CD4-positive, CD25-positive, alpha-beta regulatory T cell (primary cell): ENCODE results near the gene WDR3. TPM values are rescaled to one million over a fixed set of nuclear protein-coding genes. Genes with fewer than 3 reads are reported as not detected.

Source experiments
- ATAC-seq, 2 donors: fragments of 150-1000 bp; cut with Tn5 transposase; one replicate each; pipeline ENCODE4 v1.10.0; 2021; ENCODE audit warnings: low read depth in 2 of 2, moderate number of reproducible peaks in 2 of 2, moderate library complexity in 1 of 2
- DNase-seq, 3 donors: peaks; one replicate each; pipeline versions ENCODE4 v3.0.0 to v3.0.0-alpha.2; 2012 to 2022; ENCODE audit warnings: mixed read lengths in 1 of 3
- H3K27ac ChIP-seq: one replicate; pipeline ENCODE4 v1.7.0; 2013; ENCODE audit warnings: mild to moderate bottlenecking, low read length; ENCODE audit not compliant: insufficient read depth, poor library complexity, severe bottlenecking
- H3K27me3 ChIP-seq: one replicate; pipeline ENCODE4 v1.7.0; 2013; ENCODE audit warnings: low read length; ENCODE audit not compliant: control insufficient read depth, insufficient read depth
- H3K36me3 ChIP-seq: one replicate; pipeline ENCODE4 v1.7.0; 2013; ENCODE audit warnings: mild to moderate bottlenecking, low read length, moderate library complexity; ENCODE audit not compliant: control insufficient read depth, insufficient read depth
- H3K4me1 ChIP-seq: 2 replicates; pipeline ENCODE4 v1.7.0; 2013; ENCODE audit warnings: mild to moderate bottlenecking, low read length; ENCODE audit not compliant: insufficient read depth, control insufficient read depth, poor library complexity, severe bottlenecking
- H3K4me3 ChIP-seq: one replicate; pipeline ENCODE4 v1.7.0; 2013; ENCODE audit warnings: low read depth, mild to moderate bottlenecking, low read length, moderate library complexity
- H3K9me3 ChIP-seq, 2 experiments: 1 replicate in 1 of 2; 2 replicates in 1 of 2; pipeline ENCODE4 v1.7.0; 2013; ENCODE audit warnings: low read length in 2 of 2, mild to moderate bottlenecking in 1 of 2, moderate library complexity in 1 of 2; ENCODE audit not compliant: control insufficient read depth in 2 of 2
- H3K27ac Mint-ChIP-seq, 3 donors: one replicate each; pipeline ENCODE4 v1.8.0; 2020 to 2022; ENCODE audit warnings: mild to moderate bottlenecking in 3 of 3, mixed read lengths in 3 of 3, moderate library complexity in 2 of 3
- H3K27me3 Mint-ChIP-seq: one replicate; pipeline ENCODE4 v1.8.0; 2022; ENCODE audit warnings: mild to moderate bottlenecking, mixed read lengths
- H3K36me3 Mint-ChIP-seq: one replicate; pipeline ENCODE4 v1.8.0; 2020; ENCODE audit warnings: mixed read lengths
- H3K4me1 Mint-ChIP-seq, 4 donors: one replicate each; pipeline ENCODE4 v1.8.0; 2020 to 2022; ENCODE audit warnings: mixed read lengths in 4 of 4, mild to moderate bottlenecking in 1 of 4
- H3K4me3 Mint-ChIP-seq, 4 donors: one replicate each; pipeline ENCODE4 v1.8.0; 2020 to 2022; ENCODE audit warnings: mild to moderate bottlenecking in 4 of 4, mixed read lengths in 4 of 4, moderate library complexity in 3 of 4
- H3K9me3 Mint-ChIP-seq, 7 donors: one replicate each; pipeline ENCODE4 v1.8.0; 2020 to 2022; ENCODE audit warnings: mixed read lengths in 7 of 7, mild to moderate bottlenecking in 3 of 7, moderate library complexity in 2 of 7
- polyA plus RNA-seq, 4 donors: library from polyadenylated mRNA; unstranded; fragments of 300-500 nt; fragmentation: Illumina TruSeq; gene quantifications; one replicate each; pipeline ENCODE4 v1.2.3, GENCODE V29; 2021
- total RNA-seq: library from RNA; stranded (reverse); gene quantifications from one replicate; pipeline ENCODE4 v1.2.3, GENCODE V29; 2022

The WDR3 gene
- total and polyA plus RNA-seq, 5 donors from 2014 or later = 11.4 to 41.9 (median 15.8) TPM

DNA sequence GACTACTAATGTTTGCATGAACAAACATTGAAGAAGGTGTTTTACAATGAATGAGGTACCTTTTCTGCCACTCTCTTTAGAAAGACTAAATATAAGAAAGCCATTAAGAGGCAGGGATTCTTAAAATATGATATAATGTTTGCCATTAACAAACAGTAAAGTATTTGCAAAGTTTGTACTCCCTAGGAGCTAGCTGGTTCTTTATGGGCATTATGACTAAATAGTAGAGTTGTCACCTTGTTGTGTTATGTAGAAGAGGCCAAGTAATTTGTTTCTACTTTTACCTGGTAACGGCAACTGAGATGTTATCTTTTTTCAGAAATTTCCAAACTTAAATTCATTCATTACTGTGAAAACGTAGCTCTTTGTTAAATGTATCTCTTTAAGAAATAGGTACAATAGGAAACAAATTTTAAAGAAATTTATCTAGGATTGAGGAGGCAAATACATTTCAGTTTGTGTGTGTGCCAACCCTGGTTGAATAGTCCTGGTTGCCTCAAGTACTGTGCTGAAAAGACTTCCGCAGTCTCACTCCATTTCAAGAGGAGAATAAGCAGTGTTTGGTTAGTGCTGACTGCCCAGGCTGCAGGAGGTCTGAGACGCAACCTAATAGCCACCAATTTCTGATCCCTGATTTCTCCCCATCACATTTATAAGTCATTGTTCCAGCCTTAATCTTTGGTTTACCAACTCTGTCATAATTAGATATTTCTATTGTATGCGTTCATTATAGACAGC is 52.1 kb downstream of the WDR3 start:
- Histone ChIP-seq H3K27ac (no peak overlapping the region), H3K36me3 (no peaks in the 10 kb centered on the region), H3K27me3 (peaks cover 2% of the 10 kb centered on the region), H3K4me1 (no peaks in the 10 kb centered on the region), H3K9me3 (no peaks in the 10 kb centered on the region), H3K4me3 (no peak overlapping the region)
- H3K4me1 Mint-ChIP-seq = no peaks in the 10 kb centered on the region
- H3K4me3 Mint-ChIP-seq = no peak overlapping the region
- no peaks in the 10 kb centered on the region for H3K36me3 Mint-ChIP-seq
- H3K9me3 Mint-ChIP-seq = peaks cover 0 to 3% (median 0%) of the 10 kb centered on the region in 7 donors
- DNase-seq (no peak), ATAC-seq (no peak)
- H3K27me3 Mint-ChIP-seq = peaks cover 11% of the 10 kb centered on the region
- no peak overlapping the region for H3K27ac Mint-ChIP-seq

DNA sequence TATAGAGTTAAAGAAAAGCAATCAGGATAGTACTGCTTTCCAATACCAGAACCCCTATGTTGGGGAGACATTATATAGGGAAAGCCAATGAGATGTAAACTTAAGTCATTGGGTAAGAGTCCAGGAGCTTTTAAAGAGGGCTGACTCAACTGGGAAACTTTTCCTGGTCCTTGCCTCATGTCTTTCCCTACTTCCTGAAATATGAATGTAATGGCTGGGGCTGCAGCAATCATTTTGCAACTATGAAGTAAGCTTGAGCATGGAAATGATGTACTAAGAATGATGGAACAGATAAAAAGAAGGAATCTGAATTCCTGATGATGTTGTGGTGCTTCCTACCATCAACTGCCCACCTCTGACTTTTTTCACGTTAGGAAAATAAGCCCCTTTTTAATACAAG is 55.7 kb downstream of the WDR3 start:
- peaks cover 30% of the 10 kb centered on the region for H3K27me3 Mint-ChIP-seq
- Histone ChIP-seq H3K36me3 (no peaks in the 10 kb centered on the region), H3K4me1 (no peaks in the 10 kb centered on the region), H3K27ac (no peak overlapping the region), H3K9me3 (no peaks in the 10 kb centered on the region), H3K4me3 (no peak overlapping the region), H3K27me3 (peaks cover 2% of the 10 kb centered on the region)
- H3K36me3 Mint-ChIP-seq = no peaks in the 10 kb centered on the region
- ATAC-seq (no peak), DNase-seq (no peak)
- no peak overlapping the region for H3K4me3 Mint-ChIP-seq
- no peaks in the 10 kb centered on the region for H3K4me1 Mint-ChIP-seq
- no peak overlapping the region for H3K27ac Mint-ChIP-seq
- H3K9me3 Mint-ChIP-seq = peaks cover 0 to 3% (median 0%) of the 10 kb centered on the region in 7 donors

DNA sequence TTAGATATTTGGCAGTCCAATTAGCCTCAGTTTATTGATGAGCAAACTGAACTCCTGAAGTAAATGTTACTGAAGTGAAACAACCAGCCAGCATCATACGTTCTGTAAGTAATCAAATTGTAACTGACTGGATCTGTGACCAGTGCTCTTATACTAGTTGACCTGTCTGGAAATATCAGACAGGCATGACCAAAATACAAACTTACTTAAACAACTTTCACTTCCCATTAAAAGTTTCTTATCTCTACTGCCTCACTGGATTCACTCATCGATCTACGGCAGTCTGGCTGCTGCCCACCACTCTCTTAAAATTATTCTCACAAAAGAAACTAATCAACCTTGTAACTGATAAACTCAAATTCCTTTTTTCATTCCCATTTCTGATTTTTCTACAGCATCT is 56.4 kb downstream of the WDR3 start:
- Mint-ChIP-seq H3K4me1 (no peaks in the 10 kb centered on the region), H3K27ac (no peak overlapping the region), H3K4me3 (no peak overlapping the region), H3K36me3 (no peaks in the 10 kb centered on the region), H3K9me3 (peaks cover 0 to 3% (median 0%) of the 10 kb centered on the region in 7 donors), H3K27me3 (peaks cover 34% of the 10 kb centered on the region)
- no peak for DNase-seq
- Histone ChIP-seq H3K4me1 (no peaks in the 10 kb centered on the region), H3K4me3 (no peak overlapping the region), H3K9me3 (no peaks in the 10 kb centered on the region), H3K27me3 (peaks cover 2% of the 10 kb centered on the region), H3K27ac (no peak overlapping the region), H3K36me3 (no peaks in the 10 kb centered on the region)
- ATAC-seq = no peak

DNA sequence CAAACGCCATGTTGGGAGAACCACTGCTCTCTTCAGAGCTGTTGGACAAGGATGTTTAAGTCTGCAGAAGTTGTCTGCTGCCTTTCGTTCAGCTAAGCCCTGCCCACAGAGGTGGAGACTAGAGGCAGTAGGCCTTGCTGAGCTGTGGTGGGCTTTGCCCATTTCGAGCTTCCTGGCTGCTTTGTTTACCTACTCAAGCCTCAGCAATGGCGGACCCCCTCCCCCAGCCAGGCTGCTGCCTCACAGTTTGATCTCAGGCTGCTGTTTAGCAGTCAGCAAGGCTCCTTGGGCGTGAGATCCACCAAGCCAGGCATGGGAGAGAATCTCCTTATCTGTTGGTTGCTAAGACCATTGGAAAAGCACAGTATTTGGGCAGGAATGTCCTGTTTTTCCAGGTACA is 74.8 kb downstream of the WDR3 start:
- ATAC-seq (no peak), DNase-seq (no peak)
- Mint-ChIP-seq H3K4me3 (no peak overlapping the region), H3K27ac (no peak overlapping the region), H3K4me1 (no peaks in the 10 kb centered on the region), H3K27me3 (peaks cover 10% of the 10 kb centered on the region), H3K36me3 (no peaks in the 10 kb centered on the region), H3K9me3 (peaks cover 0 to 15% (median 7%) of the 10 kb centered on the region in 7 donors)
- H3K36me3 ChIP-seq = no peaks in the 10 kb centered on the region
- no peaks in the 10 kb centered on the region for H3K9me3 ChIP-seq
- H3K4me1 ChIP-seq = no peaks in the 10 kb centered on the region
- peaks cover 4% of the 10 kb centered on the region for H3K27me3 ChIP-seq
- H3K27ac ChIP-seq = no peak overlapping the region
- no peak overlapping the region for H3K4me3 ChIP-seq

DNA sequence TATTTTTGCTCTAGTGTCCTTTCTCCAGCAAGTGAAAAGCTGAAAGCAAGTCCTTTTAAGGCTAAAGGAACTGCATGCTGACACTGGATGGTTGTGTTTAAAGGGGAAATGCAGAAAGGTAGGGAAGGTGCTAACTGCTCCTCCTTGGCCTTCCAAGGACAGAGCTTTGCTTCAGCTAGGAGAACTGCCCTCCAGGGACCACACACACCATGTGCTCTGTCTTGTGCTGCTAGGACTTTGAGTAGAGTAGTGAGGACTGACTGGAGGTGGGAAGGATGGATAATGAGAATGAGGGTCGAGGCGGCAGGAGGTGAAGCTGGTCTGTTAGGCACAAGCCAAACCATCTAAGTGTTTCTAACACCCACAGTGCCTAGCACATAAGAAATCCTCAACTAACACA is 77.9 kb downstream of the WDR3 start:
- Mint-ChIP-seq H3K27ac (no peak overlapping the region), H3K27me3 (peaks cover 10% of the 10 kb centered on the region), H3K36me3 (no peaks in the 10 kb centered on the region), H3K4me1 (no peaks in the 10 kb centered on the region), H3K9me3 (peaks cover 0 to 8% (median 3%) of the 10 kb centered on the region in 7 donors), H3K4me3 (no peak overlapping the region)
- no peaks in the 10 kb centered on the region for H3K36me3 ChIP-seq
- no peak overlapping the region for H3K27ac ChIP-seq
- no peak for DNase-seq
- H3K9me3 ChIP-seq = no peaks in the 10 kb centered on the region
- no peak overlapping the region for H3K4me3 ChIP-seq
- no peak for ATAC-seq
- H3K27me3 ChIP-seq = peaks cover 4% of the 10 kb centered on the region
- no peaks in the 10 kb centered on the region for H3K4me1 ChIP-seq

DNA sequence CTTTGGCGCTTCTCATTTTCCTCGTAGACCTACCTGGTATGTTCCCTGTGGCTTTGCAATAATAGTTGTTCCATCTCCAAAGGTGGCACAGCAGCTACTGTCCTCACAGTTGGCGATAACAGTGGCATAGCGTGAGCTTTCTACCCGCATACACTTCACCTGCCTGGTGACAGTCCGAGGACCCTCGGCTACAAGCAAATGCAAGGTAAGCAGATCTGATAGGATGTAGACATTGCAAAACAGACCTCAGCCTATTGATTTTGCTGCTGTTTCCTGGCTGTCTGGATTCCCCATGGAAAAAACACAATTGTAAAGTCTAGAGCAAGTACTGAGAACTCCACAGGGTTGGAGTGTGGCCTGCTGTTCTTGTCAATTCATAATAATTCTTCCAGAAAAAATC is 78.5 kb downstream of the WDR3 start:
- ATAC-seq (no peak), DNase-seq (no peak)
- peaks cover 4% of the 10 kb centered on the region for H3K27me3 ChIP-seq
- Mint-ChIP-seq H3K27ac (no peak overlapping the region), H3K27me3 (peaks cover 10% of the 10 kb centered on the region), H3K36me3 (no peaks in the 10 kb centered on the region), H3K4me1 (no peaks in the 10 kb centered on the region), H3K4me3 (no peak overlapping the region), H3K9me3 (peaks cover 0 to 8% (median 1%) of the 10 kb centered on the region in 7 donors)
- no peak overlapping the region for H3K27ac ChIP-seq
- H3K4me1 ChIP-seq = no peaks in the 10 kb centered on the region
- no peak overlapping the region for H3K4me3 ChIP-seq
- H3K9me3 ChIP-seq = no peaks in the 10 kb centered on the region
- no peaks in the 10 kb centered on the region for H3K36me3 ChIP-seq

DNA sequence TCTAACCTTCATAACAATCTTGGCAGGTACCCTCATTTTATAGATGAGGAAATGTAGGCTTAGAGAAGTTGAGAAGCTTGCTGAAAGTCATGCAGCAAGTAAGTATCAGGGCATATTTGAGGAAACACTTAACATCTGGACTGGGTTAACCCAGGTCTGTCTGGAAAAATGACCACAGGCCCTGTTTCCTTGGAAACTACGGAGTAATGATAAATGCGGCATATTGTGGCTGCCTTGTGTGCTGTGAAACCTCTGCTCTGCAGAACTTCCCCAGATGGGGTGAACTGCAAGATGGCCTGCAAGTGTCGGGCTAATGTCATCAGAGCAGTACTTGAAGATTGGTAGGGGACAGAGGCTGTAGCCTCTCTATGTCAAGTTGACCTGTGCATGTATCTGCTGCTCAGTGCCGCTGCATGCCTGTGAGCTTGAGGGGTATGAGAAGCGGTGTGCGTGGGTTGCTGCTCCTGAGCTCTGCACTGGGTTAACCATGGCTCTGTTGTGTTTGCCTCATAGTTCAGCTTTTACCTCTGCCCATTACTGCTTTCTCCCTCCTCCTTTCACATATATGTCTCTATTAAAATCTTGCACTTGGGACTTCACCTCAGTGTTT is 83.1 kb downstream of the WDR3 start:
- H3K27ac ChIP-seq = no peak overlapping the region
- Mint-ChIP-seq H3K36me3 (no peaks in the 10 kb centered on the region), H3K9me3 (no peaks in the 10 kb centered on the region), H3K4me3 (no peak overlapping the region), H3K27ac (no peak overlapping the region), H3K27me3 (peaks cover 5% of the 10 kb centered on the region), H3K4me1 (no peaks in the 10 kb centered on the region)
- ATAC-seq (no peak), DNase-seq (no peak)
- no peaks in the 10 kb centered on the region for H3K36me3 ChIP-seq
- no peaks in the 10 kb centered on the region for H3K9me3 ChIP-seq
- no peaks in the 10 kb centered on the region for H3K4me1 ChIP-seq
- no peak overlapping the region for H3K4me3 ChIP-seq
- peaks cover 2% of the 10 kb centered on the region for H3K27me3 ChIP-seq

DNA sequence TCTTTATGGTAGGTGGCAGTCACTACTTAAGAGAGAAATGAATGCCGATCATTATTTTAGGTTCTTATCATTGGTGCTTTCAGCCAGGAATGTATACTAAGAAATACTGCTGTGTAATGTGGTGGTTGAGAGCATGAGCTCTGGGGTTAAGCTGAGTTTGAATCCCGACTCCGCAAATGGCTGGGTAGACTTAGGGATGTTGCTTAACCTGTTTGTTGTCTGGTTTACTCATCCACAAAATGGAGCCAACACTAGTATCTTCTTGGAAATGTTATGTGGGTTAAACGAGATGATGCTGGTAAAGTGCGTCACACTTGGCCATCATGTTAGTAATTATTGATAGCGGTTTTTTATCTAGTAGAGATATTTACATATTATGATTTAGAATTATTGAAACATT is 83.8 kb downstream of the WDR3 start:
- DNase-seq (no peak), ATAC-seq (no peak)
- Mint-ChIP-seq H3K4me3 (no peak overlapping the region), H3K4me1 (no peaks in the 10 kb centered on the region), H3K9me3 (no peaks in the 10 kb centered on the region), H3K27ac (no peak overlapping the region), H3K36me3 (no peaks in the 10 kb centered on the region), H3K27me3 (peaks cover 5% of the 10 kb centered on the region)
- Histone ChIP-seq H3K36me3 (no peaks in the 10 kb centered on the region), H3K27me3 (no peaks in the 10 kb centered on the region), H3K4me3 (no peak overlapping the region), H3K9me3 (no peaks in the 10 kb centered on the region), H3K4me1 (no peaks in the 10 kb centered on the region), H3K27ac (no peak overlapping the region)
